Measurements from ENCODE around the gene SPR. TPM values are rescaled to one million over a fixed set of nuclear protein-coding genes. Genes with fewer than 3 reads are reported as not detected.
A peak's percentile ranks its signal among the peaks of the same experiment; 100 is the strongest.

SPR gene
- total and polyA plus RNA-seq, 2 donors (not counting 1 experiment from before 2014, with no cell fraction given) = not detected

DNA sequence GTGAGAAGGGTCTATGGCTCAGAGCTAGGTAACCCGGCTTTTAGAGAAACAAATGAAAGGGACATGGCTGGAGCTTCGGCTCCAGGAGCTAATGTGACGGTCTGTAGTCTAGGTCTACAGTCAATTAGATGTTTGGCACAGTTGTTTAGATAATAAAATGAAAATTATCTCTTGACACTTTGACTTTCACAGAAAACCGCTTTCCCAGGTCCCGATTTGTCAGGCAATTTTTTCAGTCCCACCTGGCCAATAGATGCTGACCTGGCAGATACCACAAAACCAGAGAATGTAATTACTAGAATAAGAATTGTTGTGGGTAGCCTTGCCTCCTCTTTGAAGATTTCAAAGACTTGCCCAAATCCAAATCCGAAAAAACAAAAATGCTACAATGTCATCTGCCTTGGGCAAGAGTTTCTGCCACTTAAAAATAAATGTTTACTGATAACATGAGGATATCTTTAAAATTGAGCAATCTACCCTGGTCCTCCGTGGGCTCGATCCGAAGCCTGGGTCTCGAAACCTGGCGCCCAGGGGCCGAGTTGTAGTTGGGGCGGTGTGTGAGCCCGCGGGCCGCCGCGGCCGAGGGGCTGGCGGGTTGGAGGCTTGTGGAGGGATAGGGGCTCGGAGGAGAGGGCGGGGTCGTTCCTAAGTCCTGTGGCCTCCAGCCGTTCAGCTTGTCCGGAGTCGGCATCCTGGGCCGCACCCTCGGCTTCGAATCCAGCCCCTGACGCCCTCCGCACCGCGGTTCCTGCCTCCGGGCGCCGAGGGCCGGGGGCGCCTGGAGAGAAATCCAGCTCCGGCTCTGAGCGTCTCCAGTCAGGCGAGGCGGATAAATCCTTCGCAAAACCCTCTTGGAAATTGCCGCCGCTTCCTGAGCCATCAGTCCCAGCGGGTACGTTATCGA, 32.5 kb downstream of the SPR start:
- Histone ChIP-seq H3K4me3 (ENCODE audit: control extremely low read depth in 1 of 5, extremely low read depth in 1 of 5, insufficient read depth in 1 of 5, low read depth in 2 of 5, low read length in 4 of 5) (peak overlapping the region in 4 of 5 experiments; percentile 15 to 49 (median 34)), H3K79me2 (ENCODE audit: control insufficient read depth, insufficient read depth, low read length) (no peaks in the 10 kb centered on the region), H3K4me1 (ENCODE audit: control insufficient read depth in 2 of 2, insufficient read depth in 2 of 2, low read length in 2 of 2) (peaks cover 63 to 81% of the 10 kb centered on the region in 2 donors), H3K36me3 (replicated peaks in 1 of 2; ENCODE audit: control extremely low read depth in 1 of 2, control insufficient read depth in 1 of 2, extremely low read depth in 1 of 2, insufficient read depth in 2 of 2, low read length in 1 of 2) (no peaks in the 10 kb centered on the region), H3K27ac (ENCODE audit: low read length in 2 of 2) (no peak overlapping the region), H3K9me3 (ENCODE audit: control extremely low read depth in 1 of 3, control insufficient read depth in 2 of 3, insufficient read depth in 1 of 3, low read length in 2 of 3) (peaks cover 0 to 61% (median 0%) of the 10 kb centered on the region in 3 donors), H3K27me3 (replicated peaks in 1 of 4; ENCODE audit: control extremely low read depth in 1 of 4, control insufficient read depth in 3 of 4, insufficient read depth in 4 of 4, low read length in 3 of 4) (peaks cover 0 to 92% (median 78%) of the 10 kb centered on the region in 4 experiments), H4K20me1 (ENCODE audit: control insufficient read depth, insufficient read depth, low read length, poor library complexity, severe bottlenecking) (no peaks in the 10 kb centered on the region), H3K4me2 (replicated peaks; ENCODE audit: low read depth, low read length, poor library complexity, severe bottlenecking) (peak overlapping the region; percentile 83), H2AFZ (ENCODE audit: insufficient read depth, low read depth, low read length, poor library complexity, severe bottlenecking) (peak overlapping the region; percentile 51), H3K9ac (ENCODE audit: low read length) (peak overlapping the region; percentile 55)
- WGBS (ENCODE audit: insufficient coverage) = 12% methylated on average over 42 of the region's 48 CpGs
- H3K4me1 Mint-ChIP-seq = peaks cover 40% of the 10 kb centered on the region
- H3K27me3 Mint-ChIP-seq = peaks cover 57% of the 10 kb centered on the region
- POLR2A ChIA-PET = no interaction called here
- TF ChIP-seq, protein P1, sequence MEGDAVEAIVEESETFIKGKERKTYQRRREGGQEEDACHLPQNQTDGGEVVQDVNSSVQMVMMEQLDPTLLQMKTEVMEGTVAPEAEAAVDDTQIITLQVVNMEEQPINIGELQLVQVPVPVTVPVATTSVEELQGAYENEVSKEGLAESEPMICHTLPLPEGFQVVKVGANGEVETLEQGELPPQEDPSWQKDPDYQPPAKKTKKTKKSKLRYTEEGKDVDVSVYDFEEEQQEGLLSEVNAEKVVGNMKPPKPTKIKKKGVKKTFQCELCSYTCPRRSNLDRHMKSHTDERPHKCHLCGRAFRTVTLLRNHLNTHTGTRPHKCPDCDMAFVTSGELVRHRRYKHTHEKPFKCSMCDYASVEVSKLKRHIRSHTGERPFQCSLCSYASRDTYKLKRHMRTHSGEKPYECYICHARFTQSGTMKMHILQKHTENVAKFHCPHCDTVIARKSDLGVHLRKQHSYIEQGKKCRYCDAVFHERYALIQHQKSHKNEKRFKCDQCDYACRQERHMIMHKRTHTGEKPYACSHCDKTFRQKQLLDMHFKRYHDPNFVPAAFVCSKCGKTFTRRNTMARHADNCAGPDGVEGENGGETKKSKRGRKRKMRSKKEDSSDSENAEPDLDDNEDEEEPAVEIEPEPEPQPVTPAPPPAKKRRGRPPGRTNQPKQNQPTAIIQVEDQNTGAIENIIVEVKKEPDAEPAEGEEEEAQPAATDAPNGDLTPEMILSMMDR (IDR thresholded peaks at IDR 0.05) = no peak
- TF ChIP-seq EZH2 (IDR thresholded peaks at IDR 0.05; ENCODE audit: borderline replicate concordance, insufficient read depth, low read depth, low read length, poor library complexity, severe bottlenecking) = peak; percentile 96
- no peak overlapping the region for H3K27ac Mint-ChIP-seq
- DNase-seq (peak; percentile 46), ATAC-seq (ENCODE audit: low read depth) (no peak)
- H3K4me3 Mint-ChIP-seq = peak overlapping the region; percentile 80
- no peaks in the 10 kb centered on the region for H3K9me3 Mint-ChIP-seq (ENCODE audit: insufficient read depth)
- intact Hi-C loops (cut with micrococcal nuclease) = loop anchor here (5.0 kb wide), 2 partner anchors 193 to 772 kb away; partner anchors contain the start of genes CYP26B1 and RAB11FIP5
- CTCF ChIA-PET = interaction anchor here (0.7 kb wide), 1 partner anchor 154 kb away, joined by 3 read pairs; no protein-coding TSS in a partner anchor

Measured in B cell (primary cell).